Measurements from ENCODE around the gene CATSPER3. TPM values are rescaled to one million over a fixed set of nuclear protein-coding genes. Genes with fewer than 3 reads are reported as not detected.

The CATSPER3 gene
- total RNA-seq, 4 donors from 2014 or later: 0.22 to 1.9 (median 0.70) TPM

GRCh38 chr5:135016861-135017290 lies 49.2 kb downstream of the CATSPER3 start:
- intact Hi-C loops (cut with DNase I; ENCODE audit: low total_unique reads): no loop called here
- in situ Hi-C loops (cut with MboI; ENCODE audit: low sequenced_read_pairs in 4 of 4): loop anchor here in 1 of 4 donors (25.0 kb wide), 1 partner anchor 170 kb away; no protein-coding TSS in a partner anchor
- Histone ChIP-seq H3K27ac (no peak overlapping the region), H3K4me1 (no peaks in the 10 kb centered on the region), H3K36me3 (no peaks in the 10 kb centered on the region), H3K4me3 (no peak overlapping the region), H3K9me3 (no peaks in the 10 kb centered on the region), H3K27me3 (no peaks in the 10 kb centered on the region)
- no peak for ATAC-seq
- TF ChIP-seq CTCF (IDR thresholded peaks at IDR 0.05 in 4 of 5, conservative IDR thresholded peaks at IDR 0.05 in 1 of 5): no peak
- TF ChIP-seq POLR2A (IDR thresholded peaks at IDR 0.05): no peak
- no peak for DNase-seq

- intact Hi-C loops (cut with DNase I; ENCODE audit: low total_unique reads): no loop called here
- no peaks in the 10 kb centered on the region for H3K9me3 ChIP-seq
- no peak overlapping the region for H3K27ac ChIP-seq
- H3K36me3 ChIP-seq: no peaks in the 10 kb centered on the region
- ATAC-seq (no peak), DNase-seq (no peak)
- in situ Hi-C loops (cut with MboI; ENCODE audit: low sequenced_read_pairs in 4 of 4): loop anchor here in 1 of 4 donors (25.0 kb wide), 1 partner anchor 169 kb away; no protein-coding TSS in a partner anchor
- TF ChIP-seq CTCF (IDR thresholded peaks at IDR 0.05 in 4 of 5, conservative IDR thresholded peaks at IDR 0.05 in 1 of 5): no peak
- TF ChIP-seq POLR2A (IDR thresholded peaks at IDR 0.05): no peak
- H3K4me3 ChIP-seq: no peak overlapping the region
- no peaks in the 10 kb centered on the region for H3K4me1 ChIP-seq
- no peaks in the 10 kb centered on the region for H3K27me3 ChIP-seq
Measured at GRCh38 chr5:135018457-135018856, 50.8 kb downstream of the CATSPER3 start.

- H3K4me3 ChIP-seq: no peak overlapping the region
- no peak for ATAC-seq
- H3K36me3 ChIP-seq: no peaks in the 10 kb centered on the region
- H3K27ac ChIP-seq: no peak overlapping the region
- H3K4me1 ChIP-seq: no peaks in the 10 kb centered on the region
- intact Hi-C loops (cut with DNase I; ENCODE audit: low total_unique reads): no loop called here
- no peak for TF ChIP-seq POLR2A (IDR thresholded peaks at IDR 0.05)
- no peak for TF ChIP-seq CTCF (IDR thresholded peaks at IDR 0.05 in 4 of 5, conservative IDR thresholded peaks at IDR 0.05 in 1 of 5)
- no peaks in the 10 kb centered on the region for H3K27me3 ChIP-seq
- in situ Hi-C loops (cut with MboI; ENCODE audit: low sequenced_read_pairs in 4 of 4): loop anchor here in 1 of 4 donors (25.0 kb wide), 1 partner anchor 168 kb away; no protein-coding TSS in a partner anchor
- no peaks in the 10 kb centered on the region for H3K9me3 ChIP-seq
- DNase-seq: peak in 1 of 2 donors; percentile 6
Measured at GRCh38 chr5:135019314-135019713, 51.6 kb downstream of the CATSPER3 start.

- Histone ChIP-seq H3K4me1 (no peaks in the 10 kb centered on the region), H3K4me3 (no peak overlapping the region), H3K36me3 (no peaks in the 10 kb centered on the region), H3K27me3 (no peaks in the 10 kb centered on the region), H3K27ac (no peak overlapping the region), H3K9me3 (no peaks in the 10 kb centered on the region)
- in situ Hi-C loops (cut with MboI; ENCODE audit: low sequenced_read_pairs in 4 of 4) (loop anchor here in 1 of 4 donors (25.0 kb wide), 1 partner anchor 167 kb away; no protein-coding TSS in a partner anchor), intact Hi-C loops (cut with DNase I; ENCODE audit: low total_unique reads) (no loop called here)
- DNase-seq: peak in 1 of 2 donors; percentile 6
- TF ChIP-seq POLR2A (IDR thresholded peaks at IDR 0.05) (no peak), CTCF (IDR thresholded peaks at IDR 0.05 in 4 of 5, conservative IDR thresholded peaks at IDR 0.05 in 1 of 5) (no peak)
- no peak for ATAC-seq
Measured at GRCh38 chr5:135020111-135020895, 52.6 kb downstream of the CATSPER3 start.

Measured in gastrocnemius medialis (tissue), 4 donors.